ENCODE results near the gene B3GAT1.
"Not testable (repeated sequence)": the region's sequence is repeated elsewhere in the genome, so short reads cannot be mapped to it uniquely, and the experiment has no call there.

The B3GAT1 gene

DNA sequence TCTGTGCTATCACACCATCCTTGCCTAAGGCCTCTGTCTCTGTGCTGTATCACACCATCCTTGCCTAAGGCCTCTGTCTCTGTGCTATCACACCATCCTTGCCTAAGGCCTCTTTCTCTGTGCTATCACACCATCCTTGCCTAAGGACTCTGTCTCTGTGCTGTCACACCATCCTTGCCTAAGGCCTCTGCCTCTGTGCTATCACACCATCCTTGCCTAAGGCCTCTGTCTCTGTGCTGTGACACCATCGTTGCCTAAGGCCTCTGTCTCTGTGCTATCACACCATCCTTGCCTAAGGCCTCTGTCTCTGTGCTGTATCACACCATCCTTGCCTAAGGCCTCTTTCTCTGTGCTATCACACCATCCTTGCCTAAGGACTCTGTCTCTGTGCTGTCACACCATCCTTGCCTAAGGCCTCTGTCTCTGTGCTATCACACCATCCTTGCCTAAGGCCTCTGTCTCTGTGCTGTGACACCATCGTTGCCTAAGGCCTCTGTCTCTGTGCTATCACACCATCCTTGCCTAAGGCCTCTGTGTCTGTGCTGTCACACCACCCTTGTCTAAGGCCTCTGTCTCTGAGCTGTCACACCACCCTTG, 45.5 kb upstream of the B3GAT1 start:
- H3K23ac ChIP-seq (ENCODE audit: low read length); DNase-seq; H3K36me3 ChIP-seq (ENCODE audit: control insufficient read depth, insufficient read depth, low read length); H4K5ac ChIP-seq (ENCODE audit: low read length); H2BK15ac ChIP-seq (replicated peaks; ENCODE audit: low read depth); H2BK120ac ChIP-seq (ENCODE audit: low read depth, low read length); H3K4me2 ChIP-seq (ENCODE audit: low read length); H2BK5ac ChIP-seq (ENCODE audit: low read length); H3K18ac ChIP-seq (ENCODE audit: low read length); H3K79me1 ChIP-seq (ENCODE audit: low read length); H3K4me3 ChIP-seq (ENCODE audit: low read length); H2AK5ac ChIP-seq (ENCODE audit: low read length); H3K4me1 ChIP-seq (ENCODE audit: control insufficient read depth, low read depth, low read length); H3K9ac ChIP-seq (ENCODE audit: low read length); H3K4ac ChIP-seq (ENCODE audit: low read depth, low read length); H3K79me2 ChIP-seq (ENCODE audit: control insufficient read depth, insufficient read depth, low read length); H3K27me3 ChIP-seq (ENCODE audit: insufficient read depth, low read length, poor library complexity); H3K27ac ChIP-seq (ENCODE audit: low read depth, low read length); H3K56ac ChIP-seq (ENCODE audit: low read length); H4K8ac ChIP-seq (ENCODE audit: low read depth, low read length): not testable (repeated sequence)
- no CpG with 5 or more reads among the region's 2 CpGs for WGBS (ENCODE audit: extremely low coverage, insufficient coverage, low lambda C conversion rate)

DNA sequence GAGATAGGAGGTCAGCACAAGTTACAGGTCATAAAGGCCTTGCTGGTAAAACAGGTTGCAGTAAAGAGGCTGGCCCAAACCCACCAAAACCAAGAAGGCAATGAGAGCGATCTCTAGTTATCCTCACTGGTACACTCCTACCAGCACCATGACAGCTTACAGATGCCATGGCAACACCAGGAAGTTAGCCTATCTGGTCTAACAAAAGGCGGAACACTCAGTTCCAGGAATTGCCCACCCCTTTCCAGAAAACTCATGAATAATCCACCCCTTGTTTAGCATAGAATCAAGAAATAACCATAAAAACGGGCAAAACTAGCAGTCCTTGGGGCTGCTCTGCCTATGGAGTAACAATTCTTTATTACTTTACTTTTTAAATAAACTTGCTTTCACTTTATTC, 43.5 kb upstream of the B3GAT1 start:
- H3K23ac ChIP-seq (ENCODE audit: low read length), result no peak overlapping the region
- no peak overlapping the region for H3K56ac ChIP-seq (ENCODE audit: low read length)
- H4K8ac ChIP-seq (ENCODE audit: low read depth, low read length), result no peak overlapping the region
- no peak overlapping the region for H2BK5ac ChIP-seq (ENCODE audit: low read length)
- H2BK120ac ChIP-seq (ENCODE audit: low read depth, low read length), result no peak overlapping the region
- no peaks in the 10 kb centered on the region for H3K4me1 ChIP-seq (ENCODE audit: control insufficient read depth, low read depth, low read length)
- no peaks in the 10 kb centered on the region for H3K36me3 ChIP-seq (ENCODE audit: control insufficient read depth, insufficient read depth, low read length)
- H3K4ac ChIP-seq (ENCODE audit: low read depth, low read length), result no peak overlapping the region
- no peaks in the 10 kb centered on the region for H3K27me3 ChIP-seq (ENCODE audit: insufficient read depth, low read length, poor library complexity)
- no peak overlapping the region for H3K4me2 ChIP-seq (ENCODE audit: low read length)
- H4K5ac ChIP-seq (ENCODE audit: low read length), result no peak overlapping the region
- DNase-seq, result no peak
- no peak overlapping the region for H2AK5ac ChIP-seq (ENCODE audit: low read length)
- H3K18ac ChIP-seq (ENCODE audit: low read length), result no peak overlapping the region
- no peak overlapping the region for H3K9ac ChIP-seq (ENCODE audit: low read length)
- H3K4me3 ChIP-seq (ENCODE audit: low read length), result no peak overlapping the region
- no CpG with 5 or more reads among the region's 3 CpGs for WGBS (ENCODE audit: extremely low coverage, insufficient coverage, low lambda C conversion rate)
- H3K79me2 ChIP-seq (ENCODE audit: control insufficient read depth, insufficient read depth, low read length), result no peaks in the 10 kb centered on the region
- no peaks in the 10 kb centered on the region for H3K79me1 ChIP-seq (ENCODE audit: low read length)
- no peak overlapping the region for H3K27ac ChIP-seq (ENCODE audit: low read depth, low read length)
- no peak overlapping the region for H2BK15ac ChIP-seq (replicated peaks; ENCODE audit: low read depth)

DNA sequence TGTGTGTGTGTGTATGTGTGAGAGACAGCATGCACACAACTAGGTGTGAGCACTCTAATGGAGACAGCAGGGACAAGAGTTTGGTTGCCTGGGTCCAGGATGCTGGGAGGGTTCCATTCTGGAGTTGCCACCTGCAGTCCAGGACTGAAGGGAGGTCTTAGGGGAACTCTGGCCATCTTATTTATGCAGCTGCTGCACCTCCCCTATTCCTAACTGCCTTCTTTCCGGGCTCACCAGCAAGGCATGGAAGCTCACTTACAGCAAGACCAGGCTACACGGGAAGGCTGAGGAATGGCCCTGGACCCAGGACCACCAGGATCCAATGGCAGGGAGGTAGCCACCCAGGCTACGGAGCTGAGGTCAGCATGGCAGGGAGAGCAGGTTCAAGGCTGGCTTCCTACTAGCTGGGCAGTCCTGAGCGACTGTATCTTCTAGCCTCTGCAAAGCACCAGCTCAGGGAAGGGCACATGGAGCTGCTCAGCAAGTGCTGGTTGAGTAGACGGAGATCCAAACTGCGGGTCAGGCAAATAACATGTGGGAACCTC, 42.2 kb upstream of the B3GAT1 start:
- no peak overlapping the region for H2BK15ac ChIP-seq (replicated peaks; ENCODE audit: low read depth)
- no peak overlapping the region for H2BK5ac ChIP-seq (ENCODE audit: low read length)
- H4K5ac ChIP-seq (ENCODE audit: low read length), result no peak overlapping the region
- H3K4me3 ChIP-seq (ENCODE audit: low read length), result no peak overlapping the region
- H3K79me1 ChIP-seq (ENCODE audit: low read length), result no peaks in the 10 kb centered on the region
- H3K23ac ChIP-seq (ENCODE audit: low read length), result no peak overlapping the region
- H2BK120ac ChIP-seq (ENCODE audit: low read depth, low read length), result no peak overlapping the region
- no CpG with 5 or more reads among the region's 6 CpGs for WGBS (ENCODE audit: extremely low coverage, insufficient coverage, low lambda C conversion rate)
- H3K18ac ChIP-seq (ENCODE audit: low read length), result no peak overlapping the region
- no peaks in the 10 kb centered on the region for H3K36me3 ChIP-seq (ENCODE audit: control insufficient read depth, insufficient read depth, low read length)
- H3K56ac ChIP-seq (ENCODE audit: low read length), result no peak overlapping the region
- H3K4ac ChIP-seq (ENCODE audit: low read depth, low read length), result no peak overlapping the region
- DNase-seq, result no peak
- no peak overlapping the region for H2AK5ac ChIP-seq (ENCODE audit: low read length)
- no peak overlapping the region for H4K8ac ChIP-seq (ENCODE audit: low read depth, low read length)
- H3K79me2 ChIP-seq (ENCODE audit: control insufficient read depth, insufficient read depth, low read length), result no peaks in the 10 kb centered on the region
- H3K4me1 ChIP-seq (ENCODE audit: control insufficient read depth, low read depth, low read length), result no peaks in the 10 kb centered on the region
- H3K4me2 ChIP-seq (ENCODE audit: low read length), result no peak overlapping the region
- no peaks in the 10 kb centered on the region for H3K27me3 ChIP-seq (ENCODE audit: insufficient read depth, low read length, poor library complexity)
- H3K27ac ChIP-seq (ENCODE audit: low read depth, low read length), result no peak overlapping the region
- H3K9ac ChIP-seq (ENCODE audit: low read length), result no peak overlapping the region

GRCh38 chr11:134453441-134453840, 41.4 kb upstream of the B3GAT1 start:
- WGBS (ENCODE audit: extremely low coverage, insufficient coverage, low lambda C conversion rate), result no CpG with 5 or more reads among the region's 6 CpGs
- H4K5ac ChIP-seq (ENCODE audit: low read length), result no peak overlapping the region
- no peak overlapping the region for H2AK5ac ChIP-seq (ENCODE audit: low read length)
- no peaks in the 10 kb centered on the region for H3K79me1 ChIP-seq (ENCODE audit: low read length)
- no peak overlapping the region for H3K18ac ChIP-seq (ENCODE audit: low read length)
- H3K23ac ChIP-seq (ENCODE audit: low read length), result no peak overlapping the region
- no peak overlapping the region for H3K9ac ChIP-seq (ENCODE audit: low read length)
- H3K4me1 ChIP-seq (ENCODE audit: control insufficient read depth, low read depth, low read length), result no peaks in the 10 kb centered on the region
- H2BK5ac ChIP-seq (ENCODE audit: low read length), result no peak overlapping the region
- no peak overlapping the region for H2BK120ac ChIP-seq (ENCODE audit: low read depth, low read length)
- no peak for DNase-seq
- H3K4me2 ChIP-seq (ENCODE audit: low read length), result no peak overlapping the region
- no peak overlapping the region for H2BK15ac ChIP-seq (replicated peaks; ENCODE audit: low read depth)
- H3K4ac ChIP-seq (ENCODE audit: low read depth, low read length), result no peak overlapping the region
- H3K4me3 ChIP-seq (ENCODE audit: low read length), result no peak overlapping the region
- no peak overlapping the region for H3K27ac ChIP-seq (ENCODE audit: low read depth, low read length)
- no peak overlapping the region for H4K8ac ChIP-seq (ENCODE audit: low read depth, low read length)
- no peak overlapping the region for H3K56ac ChIP-seq (ENCODE audit: low read length)
- H3K79me2 ChIP-seq (ENCODE audit: control insufficient read depth, insufficient read depth, low read length), result no peaks in the 10 kb centered on the region
- no peaks in the 10 kb centered on the region for H3K27me3 ChIP-seq (ENCODE audit: insufficient read depth, low read length, poor library complexity)
- no peaks in the 10 kb centered on the region for H3K36me3 ChIP-seq (ENCODE audit: control insufficient read depth, insufficient read depth, low read length)

DNA sequence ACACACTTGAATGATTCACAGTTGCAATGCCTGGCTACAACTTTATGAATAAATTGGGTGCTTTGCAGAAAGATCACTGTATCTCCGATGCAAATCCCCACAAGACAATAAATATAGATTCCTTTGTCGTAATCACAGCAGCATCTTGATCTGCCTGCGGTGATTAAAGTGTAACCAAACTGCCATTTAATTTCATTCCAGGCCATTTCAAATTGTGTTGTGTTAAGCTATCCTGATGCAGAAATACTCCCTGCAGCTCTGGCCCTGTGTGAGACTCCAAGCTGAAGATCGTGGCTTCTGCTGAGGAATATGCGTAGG, 40.8 kb upstream of the B3GAT1 start:
- no CpG with 5 or more reads among the region's 5 CpGs for WGBS (ENCODE audit: extremely low coverage, insufficient coverage, low lambda C conversion rate)
- Histone ChIP-seq H2BK15ac (replicated peaks; ENCODE audit: low read depth) (no peak overlapping the region), H3K9ac (ENCODE audit: low read length) (no peak overlapping the region), H3K79me1 (ENCODE audit: low read length) (no peaks in the 10 kb centered on the region), H3K36me3 (ENCODE audit: control insufficient read depth, insufficient read depth, low read length) (no peaks in the 10 kb centered on the region), H3K27me3 (ENCODE audit: insufficient read depth, low read length, poor library complexity) (no peaks in the 10 kb centered on the region), H4K8ac (ENCODE audit: low read depth, low read length) (no peak overlapping the region), H3K56ac (ENCODE audit: low read length) (no peak overlapping the region), H3K4me1 (ENCODE audit: control insufficient read depth, low read depth, low read length) (no peaks in the 10 kb centered on the region), H3K27ac (ENCODE audit: low read depth, low read length) (no peak overlapping the region), H4K5ac (ENCODE audit: low read length) (no peak overlapping the region), H3K79me2 (ENCODE audit: control insufficient read depth, insufficient read depth, low read length) (no peaks in the 10 kb centered on the region), H2BK120ac (ENCODE audit: low read depth, low read length) (no peak overlapping the region), H3K23ac (ENCODE audit: low read length) (no peak overlapping the region), H3K4ac (ENCODE audit: low read depth, low read length) (no peak overlapping the region), H3K4me2 (ENCODE audit: low read length) (no peak overlapping the region), H2BK5ac (ENCODE audit: low read length) (no peak overlapping the region), H3K18ac (ENCODE audit: low read length) (no peak overlapping the region), H3K4me3 (ENCODE audit: low read length) (no peak overlapping the region), H2AK5ac (ENCODE audit: low read length) (no peak overlapping the region)
- no peak for DNase-seq
